A549 (cell line): ENCODE data around the gene PLD3. TPM values are rescaled to one million over a fixed set of nuclear protein-coding genes. Genes with fewer than 3 reads are reported as not detected.
A peak's percentile ranks its signal among the peaks of the same experiment; 100 is the strongest.

Source experiments
- ATAC-seq, 2 experiments: fragments of 200-7000 bp in 1 of 2; fragments of >200 bp in 1 of 2; cut with Nextera tagmentation in 1 of 2; cut with Tn5 transposase in 1 of 2; 3 replicates each; pipeline versions ENCODE4 v1.8.0 to v1.9.1; 2018 to 2020; ENCODE audit warnings: mild to moderate bottlenecking in 1 of 2, moderate library complexity in 1 of 2
- CTCF ChIA-PET: fragments of 300-600 bp; sonication (Branson Sonifier 250); formaldehyde crosslinking; extraction: SDS; loops from one replicate; lab custom pipeline; 2021; ENCODE audit warnings: antibody characterized with exemption, inconsistent platforms; lab: Yijun Ruan, JAX
- POLR2A ChIA-PET: fragments of 350-600 bp; formaldehyde crosslinking; extraction: SDS; loops from one replicate; lab custom pipeline; 2021; ENCODE audit warnings: antibody characterized with exemption, inconsistent platforms; lab: Yijun Ruan, JAX
- DNase-seq, 2 experiments: peaks; one replicate each; pipeline versions ENCODE4 v3.0.0 to v3.0.0-alpha.2; 2011 to 2016; ENCODE audit warnings: low read depth in 1 of 2, low spot score in 1 of 2
- FAIRE-seq: peaks from 2 replicates; lab custom pipeline; 2011; peaks lifted over from hg19 to GRCh38; lab: Jason Lieb, UNC
- H3K27ac ChIP-seq, 2 experiments: fragments of >200 bp; sonication (Bioruptor Twin); formaldehyde crosslinking; 3 replicates each; pipeline ENCODE4 v1.5.1; 2016 to 2017
- H3K4me1 ChIP-seq: fragments of >200 bp; sonication (Bioruptor Twin); formaldehyde crosslinking; 3 replicates; pipeline ENCODE4 v1.6.1; 2016
- H3K4me2 ChIP-seq: fragments of >200 bp; sonication (Bioruptor Twin); formaldehyde crosslinking; 3 replicates; pipeline ENCODE4 v1.6.1; 2016
- H3K4me3 ChIP-seq: fragments of >200 bp; sonication (Bioruptor Twin); formaldehyde crosslinking; 3 replicates; pipeline ENCODE4 v1.5.1; 2016
- H3K9me3 ChIP-seq: fragments of >200 bp; sonication (Bioruptor Twin); formaldehyde crosslinking; 3 replicates; pipeline ENCODE4 v1.6.1; 2016
- ATOH8 ChIP-seq: fragments of 250-450 bp; sonication (Bioruptor Pico); IDR thresholded peaks from 2 replicates; pipeline ENCODE4 v1.5.0; 2020; ENCODE audit warnings: low read depth, mild to moderate bottlenecking, moderate library complexity
- CBX2 ChIP-seq: fragments of 200-600 bp; sonication (generic); IDR thresholded peaks from 2 replicates; pipeline ENCODE4 v1.6.1; 2016; ENCODE audit warnings: low read depth, mild to moderate bottlenecking, borderline replicate concordance
- CHD2 ChIP-seq: fragments of 150-350 bp; IDR thresholded peaks from 2 replicates; pipeline ENCODE4 v1.6.1; 2014; ENCODE audit warnings: low read length; ENCODE audit not compliant: partially characterized antibody
- CHD4 ChIP-seq: fragments of 200-600 bp; sonication (generic); IDR thresholded peaks from 2 replicates; pipeline ENCODE4 v1.6.1; 2016; ENCODE audit warnings: antibody characterized with exemption, mild to moderate bottlenecking, borderline replicate concordance
- ELK1 ChIP-seq: fragments of 150-350 bp; IDR thresholded peaks from 2 replicates; pipeline ENCODE4 v1.6.1; 2014; ENCODE audit warnings: low read depth, mild to moderate bottlenecking, low read length
- ESRRA ChIP-seq: fragments of 150-350 bp; IDR thresholded peaks from 2 replicates; pipeline ENCODE4 v1.6.1; 2014; ENCODE audit warnings: mild to moderate bottlenecking, low read length, borderline replicate concordance
- FOSL2 ChIP-seq, 2 experiments: fragments of 450-650 bp in 1 of 2; fragments of >200 bp in 1 of 2; sonication (Bioruptor Twin) in 1 of 2; formaldehyde crosslinking; IDR thresholded peaks; 2 replicates each; pipeline versions ENCODE4 v1.5.0 to v1.6.1; 2016 to 2020; ENCODE audit warnings: mild to moderate bottlenecking in 1 of 2, moderate library complexity in 1 of 2
- FOXS1 ChIP-seq: fragments of 250-450 bp; sonication (Bioruptor Pico); IDR thresholded peaks from 2 replicates; pipeline ENCODE4 v1.5.0; 2020; ENCODE audit warnings: mild to moderate bottlenecking, moderate library complexity
- HMGXB4 ChIP-seq: fragments of 250-450 bp; sonication (Bioruptor Pico); IDR thresholded peaks from 2 replicates; pipeline ENCODE4 v1.5.0; 2021; ENCODE audit warnings: mild to moderate bottlenecking, moderate library complexity, borderline replicate concordance
- HOXB5 ChIP-seq: fragments of 250-450 bp; sonication (Bioruptor Pico); IDR thresholded peaks from 2 replicates; pipeline ENCODE4 v1.5.0; 2020; ENCODE audit warnings: mild to moderate bottlenecking, moderate library complexity
- MAFK ChIP-seq: fragments of 450-650 bp; IDR thresholded peaks from 2 replicates; pipeline ENCODE4 v1.6.1; 2014; ENCODE audit not compliant: partially characterized antibody
- NR3C1 ChIP-seq: fragments of >200 bp; sonication (Bioruptor Twin); formaldehyde crosslinking; IDR thresholded peaks from 3 replicates; pipeline ENCODE4 v1.6.1; 2017
- PHF8 ChIP-seq: fragments of 200-600 bp; sonication (generic); IDR thresholded peaks from 2 replicates; pipeline ENCODE4 v1.6.1; 2016; ENCODE audit warnings: low read depth, mild to moderate bottlenecking, antibody characterized with exemption, moderate library complexity, borderline replicate concordance
- POLR2AphosphoS2 ChIP-seq: conservative IDR thresholded peaks from 2 replicates; pipeline ENCODE4 v1.6.1; 2012; ENCODE audit warnings: low read length, improper control_type of control experiment, inconsistent platforms
- RAD21 ChIP-seq, 2 experiments: fragments of >200 bp in 1 of 2; sonication (Bioruptor Twin) in 1 of 2; formaldehyde crosslinking in 1 of 2; IDR thresholded peaks in 1 of 2; conservative IDR thresholded peaks in 1 of 2; 2 replicates in 1 of 2; 3 replicates in 1 of 2; pipeline ENCODE4 v1.6.1; 2012 to 2018; ENCODE audit warnings: inconsistent platforms in 1 of 2
- RFX5 ChIP-seq: fragments of 450-650 bp; IDR thresholded peaks from 2 replicates; pipeline ENCODE4 v1.7.1; 2014; ENCODE audit warnings: antibody characterized with exemption, mild to moderate bottlenecking, moderate library complexity
- RNF2 ChIP-seq: fragments of 200-600 bp; sonication (generic); IDR thresholded peaks from 2 replicates; pipeline ENCODE4 v1.6.1; 2016; ENCODE audit warnings: low read depth, mild to moderate bottlenecking, antibody characterized with exemption, moderate library complexity, borderline replicate concordance
- SMC3 ChIP-seq: fragments of >200 bp; sonication (Bioruptor Twin); formaldehyde crosslinking; IDR thresholded peaks from 3 replicates; pipeline ENCODE4 v1.6.1; 2018; ENCODE audit warnings: inconsistent platforms
- ZC3H11A ChIP-seq: fragments of 450-650 bp; IDR thresholded peaks from 2 replicates; pipeline ENCODE4 v1.6.1; 2014; ENCODE audit warnings: antibody characterized with exemption, mild to moderate bottlenecking
- ZFP36 ChIP-seq: fragments of 450-650 bp; IDR thresholded peaks from 2 replicates; pipeline ENCODE4 v1.6.1; 2014; ENCODE audit warnings: borderline replicate concordance; ENCODE audit not compliant: partially characterized antibody
- WGBS: methylation state at CpG from one replicate; pipeline ENCODE4 v1.1.6; 2017; ENCODE audit errors: missing lambda C conversion rate; 5-methylcytosine and 5-hydroxymethylcytosine counted together
- polyA plus RNA-seq, 4 experiments: library from polyadenylated mRNA; depleted of rRNA in 3 of 4; stranded (reverse); fragments of >200 nt; fragmentation: RNase III in 1 of 4; extraction: RNeasy Plus Mini Kit Qiagen cat#74134 plus additional on column Dnase treatment in 1 of 4; gene quantifications; 2 replicates in 3 of 4; 3 replicates in 1 of 4; pipeline ENCODE4 v1.2.3, GENCODE V29; 2011 to 2017

The PLD3 gene
- polyA plus RNA-seq, 2 of the 4 experiments (the other 2 are of a cell fraction): 265 to 290 TPM

DNA sequence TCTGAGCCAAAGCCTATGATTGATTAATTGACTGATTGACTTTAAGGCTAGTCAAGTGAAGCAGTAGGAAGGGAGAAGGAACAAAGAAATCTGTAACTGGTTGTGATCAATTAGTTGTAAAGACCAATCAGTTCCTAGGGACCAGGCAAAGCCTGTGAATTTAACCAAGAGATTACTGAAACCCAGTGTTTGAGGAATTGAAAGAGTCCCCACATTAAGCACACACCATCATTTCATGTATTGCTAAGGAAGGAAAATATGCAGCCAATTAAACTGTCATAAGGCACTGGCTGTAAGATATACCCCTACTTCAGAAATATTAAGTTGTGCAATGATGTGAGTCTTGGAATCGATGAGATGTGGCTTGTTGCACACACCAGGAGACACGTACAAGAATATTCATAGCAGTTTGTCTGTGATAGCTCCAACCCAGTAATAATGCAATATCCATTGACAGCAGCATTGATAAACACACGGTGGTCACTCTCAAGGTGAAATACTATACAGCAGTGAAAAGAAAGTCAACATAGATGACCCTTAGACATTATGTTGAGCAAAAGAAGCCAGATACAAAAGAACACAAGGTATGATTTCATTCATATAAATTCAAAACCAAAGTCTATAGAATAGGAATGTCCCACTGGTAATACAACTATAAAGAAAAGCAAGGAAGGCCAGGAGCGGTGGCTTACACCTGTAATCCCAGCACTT is 9.3 kb upstream of the PLD3 start:
- ChIA-PET POLR2A (interaction anchor here (0.7 to 1.0 kb wide), 2 partner anchors 9 to 56 kb away, joined by 3 to 9 read pairs; partner anchors contain the start of genes C19orf47 and PLD3), CTCF (interaction anchor here (0.5 to 6.9 kb wide), 7 partner anchors 21 to 1497 kb away, joined by 3 to 45 read pairs (median 4); no protein-coding TSS in a partner anchor)
- FAIRE-seq: peak; percentile 84
- ATAC-seq: no peak
- H3K27ac ChIP-seq: no peak overlapping the region
- TF ChIP-seq ZFP36: no peak
- no peak for TF ChIP-seq NR3C1
- no peak for TF ChIP-seq ZC3H11A
- TF ChIP-seq CHD2: no peak
- TF ChIP-seq RNF2: no peak
- no peak for TF ChIP-seq SMC3
- no peak for TF ChIP-seq CBX2
- no peak for TF ChIP-seq HMGXB4 (CRISPR knock-in tag)
- no peak for TF ChIP-seq RFX5
- no peak for TF ChIP-seq FOXS1 (CRISPR knock-in tag)
- TF ChIP-seq POLR2AphosphoS2: no peak
- 91% methylated on average over 4 of the region's 4 CpGs for WGBS
- no peaks in the 10 kb centered on the region for H3K9me3 ChIP-seq
- H3K4me1 ChIP-seq: no peaks in the 10 kb centered on the region
- DNase-seq: no peak
- H3K4me3 ChIP-seq: no peak overlapping the region
- no peak overlapping the region for H3K4me2 ChIP-seq

GRCh38 chr19:40341601-40342482 is 6.7 kb upstream of the PLD3 start:
- no peak overlapping the region for H3K27ac ChIP-seq
- ChIA-PET CTCF (interaction anchor here (0.6 to 2.0 kb wide), 13 partner anchors 10 to 1036 kb away, joined by 3 to 12 read pairs (median 4); no protein-coding TSS in a partner anchor), POLR2A (no interaction called here)
- H3K4me2 ChIP-seq: no peak overlapping the region
- H3K4me1 ChIP-seq: no peaks in the 10 kb centered on the region; the same call in 2 of the 3 replicates
- FAIRE-seq: peak; percentile 95
- H3K9me3 ChIP-seq: no peaks in the 10 kb centered on the region
- ATAC-seq: peak; percentile 21 to 31; a peak in 2 of 6 replicates
- 80% methylated on average over 9 of the region's 9 CpGs for whole genome bisulfite sequencing
- H3K4me3 ChIP-seq: no peak overlapping the region
- TF ChIP-seq CHD2 (no peak), ATOH8 (CRISPR knock-in tag) (no peak), HOXB5 (CRISPR knock-in tag) (no peak), RAD21 (conservative IDR thresholded peaks at IDR 0.05 in 1 of 2, IDR thresholded peaks at IDR 0.05 in 1 of 2) (no peak), PHF8 (no peak), FOSL2 (IDR thresholded peaks at IDR 0.05) (no peak), FOSL2 (CRISPR knock-in tag; IDR thresholded peaks at IDR 0.05) (no peak), ESRRA (no peak), ELK1 (no peak), POLR2AphosphoS2 (no peak), CHD4 (no peak), MAFK (no peak)
- DNase-seq: no peak
